Measurements from ENCODE around the gene OLIG3.
A peak's percentile ranks its signal among the peaks of the same experiment; 100 is the strongest.

Gene OLIG3

DNA sequence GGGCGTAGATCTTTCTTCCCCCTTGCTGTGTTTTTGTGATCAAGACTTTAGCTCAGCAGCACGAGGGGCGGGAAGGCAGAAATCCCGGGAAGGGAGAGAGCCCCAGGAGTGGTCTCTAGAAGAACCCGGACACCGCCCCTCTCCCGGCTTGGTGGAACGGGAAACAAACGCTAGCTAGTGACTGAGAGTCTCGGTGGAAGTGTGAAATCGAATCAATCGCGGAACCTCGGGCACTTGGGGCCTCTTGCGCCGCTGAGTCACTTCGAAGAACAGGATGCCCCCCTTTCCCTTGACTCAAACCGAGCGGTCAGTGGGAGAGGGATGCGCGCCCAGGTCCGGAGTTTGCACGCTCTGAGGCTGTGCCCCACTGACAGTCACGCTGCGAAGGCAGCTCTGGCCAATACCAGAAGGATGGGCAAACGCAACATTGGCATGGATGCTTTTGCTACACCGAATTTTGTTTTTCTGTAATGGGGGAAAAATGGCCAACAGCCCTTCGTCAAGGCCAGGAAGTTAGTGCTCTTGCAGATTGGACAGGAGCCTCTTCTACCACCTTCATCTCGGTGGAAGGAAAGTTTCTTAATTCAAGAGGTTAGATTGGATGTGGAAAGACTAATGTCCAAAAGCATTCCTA is 1.6 kb upstream of the OLIG3 start:
- peak; percentile 45 for DNase-seq

DNA sequence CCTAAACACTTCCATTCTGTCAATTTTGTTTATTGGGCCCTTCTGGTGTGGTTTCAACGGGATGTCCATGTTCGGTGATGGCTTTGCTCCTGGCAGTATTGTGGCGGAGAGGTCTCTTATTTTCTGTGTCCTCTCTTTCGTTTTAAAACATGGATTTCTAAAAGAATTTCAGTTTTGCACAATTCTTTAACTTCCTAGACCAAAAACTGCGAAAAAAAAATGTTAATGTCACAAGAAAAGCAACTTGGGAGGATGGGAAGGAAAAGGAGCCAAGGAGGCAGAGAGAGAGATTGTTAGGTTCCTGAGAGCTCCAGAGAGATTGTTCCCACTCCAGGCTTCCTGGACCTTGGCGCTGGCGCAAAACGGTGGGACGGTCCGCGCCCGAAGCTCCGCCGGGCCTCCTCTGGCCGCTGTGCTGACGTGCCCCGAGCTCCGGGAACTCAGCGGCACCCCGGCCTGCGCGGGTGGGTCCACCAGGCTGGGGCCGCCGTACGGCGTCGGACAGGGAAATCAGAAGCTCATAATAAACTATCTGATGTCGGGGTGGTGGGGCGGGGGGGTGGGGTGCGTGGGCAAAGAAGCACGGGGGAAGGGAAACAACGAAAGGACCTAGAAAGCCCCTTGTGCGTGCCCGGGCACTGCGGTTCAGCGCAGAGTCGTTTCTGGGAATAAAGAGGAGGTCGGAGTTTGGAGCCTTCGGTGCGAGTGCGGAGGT is 951 bp upstream of the OLIG3 start:
- peak; percentile 41 for DNase-seq

- DNase-seq, result peak; percentile 79
These were observed 766 bp downstream of the OLIG3 start for GRCh38 chr6:137493218-137494038.

DNA sequence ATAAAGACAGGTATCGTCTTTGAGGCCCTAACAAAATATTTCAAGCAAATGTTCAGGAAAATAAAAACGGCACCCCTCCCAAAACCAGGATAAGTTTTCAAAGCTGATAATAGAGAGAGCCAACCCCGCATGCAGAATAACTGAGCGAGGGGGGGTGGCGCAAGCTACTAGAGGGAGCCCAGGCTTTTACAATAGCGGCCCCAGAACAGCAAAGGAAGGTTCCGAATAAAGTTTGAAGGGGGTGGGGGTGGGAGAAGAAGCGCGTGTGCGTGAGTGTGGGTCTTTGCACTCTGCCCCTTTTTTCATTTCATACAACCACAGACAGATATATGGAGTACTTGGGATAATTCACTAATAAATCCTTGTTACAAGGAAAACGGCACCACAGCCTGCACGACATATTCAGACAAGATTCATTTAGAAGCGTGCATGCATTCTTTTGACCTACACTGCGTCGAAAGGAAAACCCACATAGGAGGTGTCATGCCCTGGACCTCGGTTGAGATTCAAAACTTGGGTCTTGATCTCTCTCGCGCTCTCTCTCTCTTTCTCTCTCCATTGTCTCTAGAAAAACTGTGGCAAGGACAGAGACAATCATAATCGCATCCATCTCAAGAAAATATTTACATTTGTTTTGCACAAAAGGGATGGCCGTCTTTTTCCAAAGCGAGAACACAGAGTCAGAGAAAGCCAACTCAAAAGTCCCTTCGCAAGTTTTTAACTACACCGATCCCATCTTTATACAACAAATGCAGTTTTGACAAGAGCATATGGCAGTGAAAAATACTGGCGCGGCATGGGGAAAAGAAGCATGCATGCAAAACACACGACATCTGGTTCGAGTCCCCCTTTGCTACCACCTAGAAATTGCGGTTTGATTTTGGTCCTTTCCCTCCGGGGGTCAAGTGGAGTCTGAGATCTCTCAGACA is 1.6 kb downstream of the OLIG3 start:
- DNase-seq, result no peak

GRCh38 chr6:137491478-137491877 is 2.7 kb downstream of the OLIG3 start:
- DNase-seq, result no peak

- DNase-seq, result no peak
These were observed 3.2 kb downstream of the OLIG3 start for GRCh38 chr6:137490961-137491360.

- DNase-seq, result no peak
These were observed 3.9 kb downstream of the OLIG3 start for GRCh38 chr6:137490006-137490905.

- no peak for DNase-seq
These were observed 4.9 kb downstream of the OLIG3 start for GRCh38 chr6:137489046-137490005.

DNA sequence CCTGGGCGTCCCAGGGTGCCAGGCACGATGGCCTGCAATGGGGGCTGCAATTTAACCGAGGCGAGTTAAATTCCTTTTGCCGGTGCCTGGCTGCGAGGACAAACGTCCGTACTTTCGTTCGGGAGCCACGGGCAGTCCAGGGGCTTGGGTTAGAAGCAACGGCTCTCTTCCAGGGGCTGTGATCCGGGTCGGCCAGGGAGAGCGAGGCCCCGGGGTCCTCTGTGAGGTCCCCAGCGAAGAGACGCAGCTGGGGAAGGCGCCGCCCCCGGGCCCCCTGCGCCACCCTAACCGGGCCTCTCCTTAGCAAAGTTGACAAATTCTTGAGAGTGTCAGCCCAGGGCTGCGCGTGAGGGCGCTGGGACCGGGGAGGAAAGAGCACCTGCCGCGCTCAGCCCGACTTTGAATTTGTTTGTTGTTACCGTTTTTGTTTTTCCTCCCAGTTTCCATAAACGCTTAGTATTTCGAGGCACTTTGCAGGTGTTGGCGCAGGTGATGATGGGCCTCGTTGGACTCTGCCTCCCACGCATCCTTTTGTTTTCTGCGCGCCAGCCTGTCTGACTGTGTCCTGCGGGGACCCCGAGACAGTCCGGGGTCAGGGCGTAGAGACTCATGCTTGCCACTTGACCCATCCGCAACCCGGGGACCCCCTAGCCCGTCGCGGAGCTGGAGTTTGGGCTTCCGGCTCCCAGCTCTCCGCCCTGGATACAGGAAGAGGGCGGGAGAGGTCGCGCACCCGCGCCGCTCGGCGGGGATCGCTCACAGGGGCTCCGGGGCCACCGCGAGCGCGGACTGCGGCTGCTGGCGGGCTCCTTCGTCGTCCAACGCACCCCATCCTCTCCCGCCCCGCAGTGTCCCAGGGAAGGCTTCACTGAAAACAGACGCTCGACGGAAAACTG is 5.8 kb downstream of the OLIG3 start:
- peak; percentile 47 for DNase-seq

DNA sequence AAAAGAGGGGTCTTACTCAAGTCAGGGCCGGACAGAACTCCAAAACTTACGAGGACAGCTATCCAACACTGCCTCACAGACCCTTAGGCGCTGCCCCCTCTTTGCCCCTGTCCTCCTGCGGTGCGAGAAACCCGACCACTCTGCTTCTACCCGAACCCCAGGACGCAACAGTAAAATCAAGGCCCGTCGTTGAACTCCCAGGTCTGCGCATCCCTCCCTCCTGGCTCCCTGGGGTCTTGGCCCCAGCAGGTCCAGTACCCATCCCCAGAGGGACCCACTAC is 6.4 kb downstream of the OLIG3 start:
- DNase-seq, result peak; percentile 27

DNA sequence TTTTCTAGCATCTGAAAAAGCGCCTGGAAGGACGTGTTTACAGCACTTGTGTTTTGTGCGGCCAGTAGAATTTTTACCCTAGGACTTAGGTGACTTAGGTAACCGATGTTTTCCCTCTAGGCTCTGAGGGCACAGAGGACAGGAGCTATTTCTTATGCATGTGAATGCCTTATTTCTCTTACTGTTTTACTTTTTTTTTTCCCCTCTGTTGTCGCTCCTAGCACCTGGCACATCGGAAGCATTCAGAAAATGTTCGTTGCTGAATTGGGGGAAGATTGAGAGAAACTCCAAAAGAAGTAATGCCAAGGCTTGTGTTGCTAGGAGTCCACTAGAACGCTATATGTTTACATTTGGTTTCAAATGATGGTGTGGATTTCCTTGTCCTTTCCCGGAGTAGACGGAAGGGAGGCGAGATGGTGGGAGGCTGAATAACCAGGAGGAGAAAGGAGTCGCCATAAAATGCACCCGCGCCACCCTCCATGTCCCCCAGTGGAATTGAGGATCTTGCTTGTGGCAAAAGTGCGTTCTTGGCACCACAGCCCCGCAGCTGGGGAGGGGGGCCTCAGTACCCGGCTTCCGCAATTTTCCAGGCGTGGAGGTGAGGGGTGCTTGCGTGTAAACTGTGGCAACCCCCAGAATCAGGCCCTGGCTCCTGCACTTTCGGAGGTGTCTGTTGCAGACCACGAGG is 6.9 kb downstream of the OLIG3 start:
- DNase-seq, result peak; percentile 27

- no peak for DNase-seq
These were observed 7.8 kb downstream of the OLIG3 start for GRCh38 chr6:137486416-137486815.

DNA sequence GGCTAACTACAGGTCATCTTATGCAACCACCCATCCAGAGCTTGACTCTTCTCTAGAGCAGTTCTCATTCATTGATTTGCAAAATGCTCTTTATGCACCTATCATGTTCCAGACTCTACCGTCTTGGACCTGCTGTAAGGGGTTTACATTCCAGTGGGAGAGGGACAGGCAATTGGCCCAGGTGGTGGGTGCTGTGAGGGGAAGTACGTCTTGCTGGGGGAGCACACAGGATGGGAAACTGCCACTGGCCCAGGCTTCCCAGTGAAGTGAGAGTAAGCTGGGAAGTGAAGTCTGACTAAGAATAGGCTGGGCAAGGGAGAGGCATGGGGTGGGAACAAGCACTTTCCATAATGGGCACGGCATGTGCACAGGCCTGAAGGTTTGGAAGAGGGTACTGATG is 13.8 kb downstream of the OLIG3 start:
- no peak for DNase-seq

DNA sequence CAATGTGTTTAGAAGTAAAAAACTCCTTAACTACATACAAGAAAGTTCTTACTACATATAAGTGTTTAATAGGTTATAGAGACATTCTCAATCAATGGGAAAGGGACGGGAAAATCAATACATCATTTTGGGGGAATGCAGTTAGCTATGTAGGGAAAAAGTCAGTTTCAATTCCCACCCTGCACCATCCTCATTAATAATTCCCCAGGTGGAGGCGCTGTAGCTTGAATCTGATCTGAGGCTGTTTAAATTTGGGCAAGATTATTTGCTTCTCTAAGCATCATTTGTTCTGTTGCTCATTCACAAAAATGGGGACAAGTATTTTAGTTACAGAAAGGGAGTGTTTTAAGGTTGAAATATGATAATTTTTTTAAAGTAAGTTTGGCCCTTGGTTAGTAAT is 19.1 kb downstream of the OLIG3 start:
- DNase-seq, result no peak

GRCh38 chr6:137473598-137473997 is 20.6 kb downstream of the OLIG3 start:
- no peak for DNase-seq

- no peak for DNase-seq
These were observed 21.5 kb downstream of the OLIG3 start for GRCh38 chr6:137472641-137473137.

DNA sequence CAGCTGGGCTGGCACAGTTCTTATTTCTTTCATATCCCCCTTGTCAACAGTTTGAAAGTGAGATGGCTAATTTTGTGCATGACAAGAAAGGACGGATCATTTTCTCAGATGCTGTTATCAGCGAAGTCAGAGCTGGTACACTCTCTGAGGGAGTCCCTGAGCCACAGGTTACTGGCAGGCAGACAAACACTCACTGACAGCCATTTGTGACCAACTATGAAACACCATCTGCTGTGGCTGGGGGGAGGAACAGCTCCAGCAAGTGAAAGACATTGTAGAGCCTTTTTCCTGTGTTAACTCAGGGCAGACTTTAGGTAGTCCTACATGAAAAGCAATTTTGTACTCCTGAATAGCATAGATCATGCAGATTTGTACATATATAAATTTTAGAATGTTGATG is 22.2 kb downstream of the OLIG3 start:
- DNase-seq, result no peak

DNA sequence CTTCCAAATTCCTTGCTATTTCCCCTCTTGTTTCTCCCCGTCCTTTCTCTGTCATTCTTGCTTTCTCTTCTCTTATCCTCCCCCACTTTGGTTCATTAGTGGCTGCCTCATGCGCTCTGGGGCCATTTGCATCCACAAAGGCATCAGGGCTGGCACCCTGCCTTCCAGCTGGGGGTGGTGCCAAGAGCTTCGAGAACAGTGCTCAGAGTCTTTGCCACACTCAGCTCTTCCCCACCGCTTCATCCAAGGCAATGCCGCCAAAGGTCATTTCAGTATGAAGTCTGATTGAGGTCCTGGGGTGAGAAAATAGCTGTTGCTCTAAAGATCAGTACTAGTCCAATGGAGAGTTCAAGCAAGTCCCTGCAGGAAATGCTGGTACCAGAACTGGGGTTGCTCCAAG is 22.7 kb downstream of the OLIG3 start:
- no peak for DNase-seq

DNA sequence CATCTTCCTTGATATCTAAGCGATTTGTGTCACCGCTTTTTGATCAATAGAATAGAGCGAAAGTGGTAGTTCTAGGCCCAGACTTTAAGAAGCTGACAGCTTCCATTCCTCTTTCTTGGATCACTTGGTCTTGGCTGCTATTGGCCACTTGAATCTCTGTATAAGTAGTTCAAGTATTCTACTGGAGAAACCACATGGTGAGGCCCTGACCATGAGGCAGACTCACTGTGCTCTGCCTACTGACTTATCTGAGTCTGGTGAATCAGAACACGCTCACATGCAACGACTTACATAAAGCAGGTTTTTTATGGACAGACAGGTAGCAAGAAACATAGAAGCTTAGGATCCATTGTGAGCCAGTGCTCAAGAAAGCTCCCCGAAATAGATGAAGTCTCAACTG is 27.0 kb downstream of the OLIG3 start:
- no peak for DNase-seq
